Chondrocyte (in vitro differentiated cells): ENCODE results near the gene DYNLL1. TPM values are rescaled to one million over a fixed set of nuclear protein-coding genes. Genes with fewer than 3 reads are reported as not detected.

Experiments used
- DNase-seq: peaks from one replicate; pipeline ENCODE4 v3.0.0; 2021; ENCODE audit warnings: mixed read lengths, low spot score
- H3K27ac Mint-ChIP-seq: one replicate; pipeline ENCODE4 v1.8.0; 2021; ENCODE audit warnings: mild to moderate bottlenecking, moderate library complexity, mixed read lengths; ENCODE audit not compliant: unreplicated experiment
- H3K27me3 Mint-ChIP-seq: 2 replicates; pipeline ENCODE4 v1.8.0; 2021; ENCODE audit warnings: low read depth, mixed read lengths
- H3K36me3 Mint-ChIP-seq: 2 replicates; pipeline ENCODE4 v1.8.0; 2021; ENCODE audit warnings: low read depth, mixed read lengths
- H3K4me1 Mint-ChIP-seq: 2 replicates; pipeline ENCODE4 v1.8.0; 2021; ENCODE audit warnings: low read depth, mild to moderate bottlenecking, mixed read lengths
- H3K4me3 Mint-ChIP-seq: one replicate; pipeline ENCODE4 v1.8.0; 2021; ENCODE audit warnings: mild to moderate bottlenecking, moderate library complexity, mixed read lengths; ENCODE audit not compliant: unreplicated experiment
- H3K9me3 Mint-ChIP-seq: 2 replicates; pipeline ENCODE4 v1.8.0; 2021; ENCODE audit warnings: low read depth, mixed read lengths
- total RNA-seq: library from RNA; stranded (reverse); gene quantifications from 3 replicates; pipeline ENCODE4 v1.2.1, GENCODE V29; 2021
- TF ChIP-seq, protein P1 (sequence below): fragments of 200-600 bp; sonication (generic); IDR thresholded peaks from 2 replicates; pipeline ENCODE4 v1.5.0; 2021; ENCODE audit warnings: antibody characterized with exemption, mild to moderate bottlenecking, moderate library complexity

The DYNLL1 gene
- total RNA-seq, 1 donor from 2014 or later = 322 TPM

DNA sequence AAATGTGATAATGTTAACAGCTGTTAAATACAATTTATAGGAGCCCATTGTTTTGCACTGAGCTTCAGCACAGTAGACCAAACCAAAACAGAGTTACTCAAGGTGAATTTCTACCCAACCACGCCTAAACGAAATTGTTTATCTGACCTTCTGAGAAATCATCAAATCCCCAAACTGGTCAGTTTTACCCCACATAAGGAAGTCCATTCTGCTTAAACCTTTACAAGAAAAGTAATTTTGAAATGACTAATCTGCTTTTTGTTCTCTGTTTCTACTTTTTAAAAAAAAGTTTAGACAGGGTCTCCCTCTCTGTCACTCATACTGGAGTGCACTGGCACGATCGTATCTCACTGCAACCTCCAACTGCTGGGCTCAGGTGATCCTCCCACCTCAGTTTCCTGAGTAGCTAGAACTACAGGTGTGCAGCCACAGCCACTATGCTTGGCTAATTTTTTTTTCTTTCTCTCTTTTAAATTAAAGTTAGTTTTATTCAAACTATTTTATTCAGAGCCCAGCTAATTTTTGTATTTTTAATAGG, 36.9 kb downstream of the DYNLL1 start:
- Mint-ChIP-seq H3K4me1 (peaks cover 47% of the 10 kb centered on the region), H3K36me3 (no peaks in the 10 kb centered on the region), H3K27me3 (no peaks in the 10 kb centered on the region), H3K4me3 (no peak overlapping the region), H3K9me3 (no peaks in the 10 kb centered on the region), H3K27ac (no peak overlapping the region)
- DNase-seq = no peak
- TF ChIP-seq, protein P1, sequence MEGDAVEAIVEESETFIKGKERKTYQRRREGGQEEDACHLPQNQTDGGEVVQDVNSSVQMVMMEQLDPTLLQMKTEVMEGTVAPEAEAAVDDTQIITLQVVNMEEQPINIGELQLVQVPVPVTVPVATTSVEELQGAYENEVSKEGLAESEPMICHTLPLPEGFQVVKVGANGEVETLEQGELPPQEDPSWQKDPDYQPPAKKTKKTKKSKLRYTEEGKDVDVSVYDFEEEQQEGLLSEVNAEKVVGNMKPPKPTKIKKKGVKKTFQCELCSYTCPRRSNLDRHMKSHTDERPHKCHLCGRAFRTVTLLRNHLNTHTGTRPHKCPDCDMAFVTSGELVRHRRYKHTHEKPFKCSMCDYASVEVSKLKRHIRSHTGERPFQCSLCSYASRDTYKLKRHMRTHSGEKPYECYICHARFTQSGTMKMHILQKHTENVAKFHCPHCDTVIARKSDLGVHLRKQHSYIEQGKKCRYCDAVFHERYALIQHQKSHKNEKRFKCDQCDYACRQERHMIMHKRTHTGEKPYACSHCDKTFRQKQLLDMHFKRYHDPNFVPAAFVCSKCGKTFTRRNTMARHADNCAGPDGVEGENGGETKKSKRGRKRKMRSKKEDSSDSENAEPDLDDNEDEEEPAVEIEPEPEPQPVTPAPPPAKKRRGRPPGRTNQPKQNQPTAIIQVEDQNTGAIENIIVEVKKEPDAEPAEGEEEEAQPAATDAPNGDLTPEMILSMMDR = no peak

DNA sequence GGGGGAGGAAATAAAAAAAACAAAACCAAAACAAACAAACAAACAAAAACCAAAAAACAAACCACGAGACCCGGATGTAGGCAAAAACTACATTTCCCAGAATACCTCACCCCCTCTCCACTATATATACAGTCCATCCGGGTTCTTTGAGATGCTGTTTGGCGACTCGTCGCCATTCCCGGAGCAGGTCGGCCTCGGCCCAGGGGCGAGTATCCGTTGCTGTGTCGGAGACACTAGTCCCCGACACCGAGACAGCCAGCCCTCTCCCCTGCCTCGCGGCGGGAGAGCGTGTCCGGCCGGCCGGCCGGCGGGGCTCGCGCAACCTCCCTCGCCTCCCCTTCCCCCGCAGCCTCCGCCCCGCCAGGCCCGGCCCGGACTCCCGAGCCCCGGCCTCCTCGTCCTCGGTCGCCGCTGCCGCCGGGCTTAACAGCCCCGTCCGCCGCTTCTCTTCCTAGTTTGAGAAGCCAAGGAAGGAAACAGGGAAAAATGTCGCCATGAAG, 38.3 kb downstream of the DYNLL1 start, which contains the start of gene RNF10:
RNF10 (plus strand) TSS at position 154 of the 500 bp plus-strand sequence. CDS start 456 bp downstream, outside the sequence.
- H3K4me1 Mint-ChIP-seq = peaks cover 51% of the 10 kb centered on the region
- no peaks in the 10 kb centered on the region for H3K36me3 Mint-ChIP-seq
- peak within 1 kb of the TSS; percentile 88 for H3K4me3 Mint-ChIP-seq
- H3K27ac Mint-ChIP-seq = peak within 1 kb of the TSS; percentile 94
- TF ChIP-seq, protein P1 = no peak
- peak; percentile 93 for DNase-seq
- H3K9me3 Mint-ChIP-seq = no peaks in the 10 kb centered on the region
- H3K27me3 Mint-ChIP-seq = no peaks in the 10 kb centered on the region

DNA sequence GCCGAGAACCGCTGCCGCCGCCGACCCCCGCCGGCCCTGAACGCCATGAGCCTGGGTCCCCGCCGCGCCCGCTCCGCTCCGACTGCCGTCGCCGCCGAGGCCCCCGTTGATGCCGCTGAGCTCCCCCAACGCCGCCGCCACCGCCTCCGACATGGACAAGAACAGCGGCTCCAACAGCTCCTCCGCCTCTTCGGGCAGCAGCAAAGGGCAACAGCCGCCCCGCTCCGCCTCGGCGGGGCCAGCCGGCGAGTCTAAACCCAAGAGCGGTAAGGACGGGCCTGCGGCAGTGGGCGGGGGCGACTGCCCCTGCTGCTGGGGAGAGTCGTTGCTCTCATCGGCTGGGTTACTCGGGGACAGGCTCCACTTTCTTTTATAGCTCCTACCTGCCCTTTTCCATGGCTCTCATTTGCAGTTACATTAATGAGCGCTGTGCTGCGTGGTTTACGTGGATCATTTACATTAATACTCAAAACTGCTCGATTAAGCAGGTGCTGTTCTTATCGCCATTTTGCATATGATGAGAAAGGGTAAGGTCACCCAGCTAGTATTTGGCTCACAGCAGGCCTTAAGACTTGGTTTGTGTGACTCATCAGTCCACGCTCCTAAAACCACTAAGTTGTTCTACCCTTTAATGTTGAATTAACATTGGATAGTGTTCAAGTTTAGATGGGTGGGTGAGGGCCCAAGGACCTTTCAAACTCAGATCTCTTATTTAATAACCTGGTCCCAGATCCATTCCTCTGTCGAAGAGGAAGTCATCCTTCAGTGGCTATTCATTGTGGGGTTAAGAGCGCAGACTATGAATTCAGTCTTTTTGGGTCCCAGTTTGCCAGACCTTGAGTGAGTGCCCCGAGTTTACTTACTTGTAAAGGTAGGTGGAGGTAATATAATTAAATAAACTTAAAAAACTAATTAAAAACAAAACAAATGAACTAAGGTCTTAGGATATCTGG, 39.1 kb downstream of the DYNLL1 start:
- peak; percentile 91 for DNase-seq
- Mint-ChIP-seq H3K9me3 (no peaks in the 10 kb centered on the region), H3K27me3 (no peaks in the 10 kb centered on the region), H3K4me3 (peak overlapping the region; percentile 88), H3K4me1 (peaks cover 50% of the 10 kb centered on the region), H3K36me3 (no peaks in the 10 kb centered on the region), H3K27ac (peak overlapping the region; percentile 94)
- TF ChIP-seq, protein P1 = peak; percentile 39

DNA sequence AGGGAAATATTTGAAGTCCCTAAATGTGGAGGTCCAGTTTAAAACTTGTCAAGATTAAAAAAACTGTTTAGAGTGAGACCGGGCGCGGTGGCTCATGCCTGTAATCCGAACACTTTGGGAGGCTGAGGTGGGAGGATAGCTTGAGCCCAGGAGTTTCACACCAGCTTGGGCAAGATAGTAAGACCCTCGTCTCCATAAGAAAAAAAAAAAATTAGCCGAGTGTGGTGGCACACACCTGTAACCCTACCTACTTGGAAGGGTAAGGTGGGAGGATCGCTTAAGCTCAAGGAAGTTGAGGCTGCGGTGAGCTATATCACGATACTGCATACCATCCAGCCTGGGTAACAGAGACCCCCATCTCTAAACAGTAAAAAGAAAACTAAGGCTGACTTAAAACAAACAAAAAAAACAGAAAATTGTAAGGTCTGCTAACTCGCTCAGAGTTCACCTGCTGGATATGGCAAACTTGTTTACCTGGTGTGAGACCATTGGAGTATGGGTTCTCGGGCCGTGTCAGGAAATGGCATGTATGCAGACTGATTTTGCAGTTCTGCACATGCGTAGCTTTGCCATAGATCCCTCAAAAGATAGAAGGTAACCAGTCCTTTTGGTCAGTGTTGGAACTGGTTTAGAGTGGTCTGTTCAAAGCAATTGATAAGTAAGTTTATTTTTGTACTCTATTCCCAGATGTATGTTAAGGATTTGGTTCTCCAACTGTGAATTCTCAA, 40.3 kb downstream of the DYNLL1 start:
- Mint-ChIP-seq H3K27ac (no peak overlapping the region), H3K4me3 (peak overlapping the region; percentile 88), H3K4me1 (peaks cover 58% of the 10 kb centered on the region), H3K27me3 (no peaks in the 10 kb centered on the region), H3K9me3 (no peaks in the 10 kb centered on the region), H3K36me3 (no peaks in the 10 kb centered on the region)
- TF ChIP-seq, protein P1 = no peak
- DNase-seq = no peak

DNA sequence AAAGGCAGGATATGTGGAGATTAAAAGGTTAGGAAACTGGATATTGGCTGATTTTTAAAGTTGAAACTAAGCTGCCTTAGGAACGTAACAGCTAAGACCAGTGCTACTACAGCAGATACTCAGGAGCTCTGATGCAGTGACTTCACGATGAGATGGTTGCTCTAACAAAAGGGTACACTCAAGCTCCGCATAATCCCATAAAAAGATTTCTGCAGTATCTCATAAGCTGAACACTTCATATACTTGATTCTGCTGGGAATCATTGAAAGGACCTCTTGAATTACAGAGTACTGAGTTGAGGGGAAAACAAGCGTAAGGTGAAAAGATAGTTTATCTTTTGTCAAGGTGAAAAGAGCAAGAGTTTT, 41.9 kb downstream of the DYNLL1 start:
- TF ChIP-seq, protein P1 = no peak
- Mint-ChIP-seq H3K36me3 (no peaks in the 10 kb centered on the region), H3K27me3 (no peaks in the 10 kb centered on the region), H3K4me1 (peaks cover 60% of the 10 kb centered on the region), H3K4me3 (peak overlapping the region; percentile 11), H3K9me3 (no peaks in the 10 kb centered on the region), H3K27ac (peak overlapping the region; percentile 3)
- DNase-seq = no peak
